ENCODE measurements around the gene ABCB7.
"Not testable (repeated sequence)": the region's sequence is repeated elsewhere in the genome, so short reads cannot be mapped to it uniquely, and the experiment has no call there.

ABCB7 gene

DNA sequence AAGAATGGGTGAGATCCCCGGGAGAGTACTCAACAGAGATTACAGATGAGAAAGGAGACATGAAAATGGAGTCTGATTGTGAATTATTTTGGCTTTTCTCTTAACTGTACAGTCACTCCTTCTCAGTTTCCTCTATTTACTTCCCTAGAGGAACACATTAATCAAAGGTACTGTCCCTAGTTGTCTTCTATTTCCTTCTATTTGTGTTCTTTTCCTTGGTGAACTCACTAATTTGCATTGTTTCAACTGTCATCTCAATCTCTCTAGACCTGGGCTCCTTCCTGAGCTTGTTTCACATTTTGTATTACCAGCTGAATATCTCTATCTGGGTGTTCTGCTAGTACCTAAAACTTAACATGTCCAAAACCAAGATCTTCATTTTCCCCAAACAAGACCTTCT, 59.8 kb downstream of the ABCB7 start:
- DNase-seq (ENCODE audit: low read depth): no peak

DNA sequence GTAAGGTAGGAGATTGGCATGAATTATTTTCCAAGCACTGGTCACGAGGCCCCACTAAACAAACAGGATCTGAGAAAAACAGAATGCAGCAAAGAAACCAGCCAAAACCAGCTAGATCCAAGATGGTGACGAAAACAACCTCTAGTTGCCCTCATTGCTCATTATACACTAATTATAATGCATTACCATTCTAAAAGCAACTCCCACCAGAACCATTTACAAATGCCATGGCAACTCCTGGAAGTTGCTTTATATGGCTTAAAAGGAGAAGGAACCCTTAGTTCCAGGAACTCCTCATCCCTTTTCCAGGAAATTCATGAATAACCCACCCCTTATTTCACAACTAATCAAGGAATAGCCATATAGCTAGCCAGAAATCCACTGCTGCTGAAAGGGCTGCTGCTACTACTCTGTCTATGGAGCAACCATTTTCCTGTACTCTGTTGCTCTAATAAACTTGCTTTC, 69.3 kb downstream of the ABCB7 start:
- DNase-seq (ENCODE audit: low read depth): no peak

DNA sequence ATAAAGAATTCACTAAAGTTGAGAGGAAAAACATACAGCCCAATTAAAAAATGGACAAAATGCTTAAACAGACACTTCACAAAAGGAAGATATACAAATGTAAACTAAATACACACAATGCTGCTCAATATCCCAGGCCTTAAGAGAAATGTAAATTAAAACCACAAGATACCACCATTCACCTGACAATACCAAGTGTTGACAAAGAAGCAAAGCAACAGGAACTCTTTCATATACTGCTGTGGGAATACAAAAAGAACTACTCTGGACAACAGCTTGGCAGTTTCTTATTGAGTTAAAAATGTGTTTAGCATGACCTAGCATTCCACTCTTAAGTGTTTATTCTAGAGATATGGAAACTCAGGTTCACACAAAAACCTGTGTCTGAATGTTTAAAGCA, 71.3 kb downstream of the ABCB7 start:
- no peak for DNase-seq (ENCODE audit: low read depth)

DNA sequence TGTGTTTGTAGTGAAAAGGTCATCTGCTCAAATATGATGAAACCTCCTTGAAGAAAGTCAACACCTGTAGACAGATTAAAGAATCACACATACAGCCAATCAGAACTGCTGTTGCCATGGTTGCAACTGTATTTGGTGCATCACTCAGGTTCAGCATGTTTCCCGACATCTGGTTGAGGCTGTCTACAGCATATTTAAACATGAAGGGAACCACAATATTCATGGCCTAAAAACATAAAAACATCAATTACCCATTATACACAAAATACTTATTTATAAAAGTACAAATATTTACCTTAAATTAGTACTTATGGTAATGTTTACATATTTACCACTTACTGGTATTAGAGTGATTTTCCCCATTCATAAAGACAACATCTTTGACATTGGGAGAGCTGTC, 79.7 kb downstream of the ABCB7 start:
- DNase-seq (ENCODE audit: low read depth): no peak

DNA sequence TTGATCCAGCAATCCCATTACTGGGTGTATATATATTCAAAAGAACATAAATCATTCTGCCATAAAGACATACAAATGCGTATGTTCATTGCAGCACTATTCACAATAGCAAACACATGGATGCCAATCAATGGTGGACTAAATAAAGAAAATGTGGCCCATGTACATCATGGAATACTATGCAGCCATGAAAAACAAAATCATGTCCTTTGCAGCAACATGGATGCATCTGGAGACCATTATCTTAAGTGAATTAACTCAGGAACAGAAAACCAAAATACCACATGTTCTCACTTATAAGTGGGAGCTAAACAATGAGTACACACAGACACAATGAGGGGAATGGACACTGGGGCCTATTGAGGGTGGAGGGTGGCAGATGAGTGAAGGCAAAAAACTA, 81.6 kb downstream of the ABCB7 start:
- DNase-seq (ENCODE audit: low read depth): no peak

DNA sequence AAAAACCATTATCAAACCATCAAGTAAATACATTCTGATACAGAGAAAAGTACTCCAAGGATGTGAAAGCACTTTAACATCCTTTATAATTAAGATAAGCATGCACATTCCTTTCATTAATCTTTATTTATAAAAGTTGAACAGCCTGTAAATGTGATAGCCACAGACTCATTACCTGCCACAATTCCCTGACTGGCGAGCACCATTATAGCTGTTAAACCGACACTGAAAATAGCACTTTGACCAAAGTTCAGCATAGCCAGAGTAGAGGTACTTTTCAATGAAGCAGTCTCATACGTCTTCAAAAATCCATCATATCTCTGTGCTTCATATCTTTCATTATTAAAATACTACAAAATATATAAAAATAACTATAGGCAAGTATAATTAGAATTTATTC, 84.7 kb downstream of the ABCB7 start:
- DNase-seq (ENCODE audit: low read depth): no peak

DNA sequence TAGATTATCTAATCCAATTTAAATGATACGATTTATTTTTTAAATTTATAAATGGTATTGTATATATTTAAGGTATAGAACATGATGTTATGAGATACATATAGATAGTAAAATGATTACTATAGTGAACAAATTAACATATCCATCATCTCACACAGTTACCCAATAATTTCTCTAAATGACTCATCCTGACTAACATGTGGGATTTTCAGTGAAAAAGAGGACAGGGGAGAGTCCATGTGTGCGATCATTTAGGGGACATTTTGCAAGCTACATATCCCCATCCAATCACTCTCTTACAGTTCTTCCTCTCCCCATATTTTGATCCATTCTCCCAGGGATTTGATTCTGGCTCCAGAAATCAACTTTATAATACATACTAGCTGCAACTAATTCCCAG, 88.2 kb downstream of the ABCB7 start:
- no peak for DNase-seq (ENCODE audit: low read depth)

DNA sequence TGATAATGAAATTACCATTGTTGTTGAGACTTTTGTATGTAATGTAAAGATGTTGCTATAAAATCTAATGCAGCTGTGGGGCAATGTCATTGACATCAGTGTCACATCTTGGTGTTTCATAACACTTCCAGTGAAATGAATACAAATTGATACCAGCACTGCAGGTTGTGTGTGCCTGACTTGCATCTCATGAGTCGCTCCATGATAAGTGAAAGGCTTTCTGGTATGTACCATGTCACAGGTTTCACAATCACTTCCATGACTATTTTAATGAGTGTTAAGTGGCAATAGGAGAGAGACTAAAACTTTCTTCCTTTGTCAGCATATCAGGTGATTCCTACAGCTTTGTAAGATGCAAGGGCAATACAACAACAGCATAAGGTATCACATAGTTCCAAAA, 94.4 kb downstream of the ABCB7 start:
- no peak for DNase-seq (ENCODE audit: low read depth)

DNA sequence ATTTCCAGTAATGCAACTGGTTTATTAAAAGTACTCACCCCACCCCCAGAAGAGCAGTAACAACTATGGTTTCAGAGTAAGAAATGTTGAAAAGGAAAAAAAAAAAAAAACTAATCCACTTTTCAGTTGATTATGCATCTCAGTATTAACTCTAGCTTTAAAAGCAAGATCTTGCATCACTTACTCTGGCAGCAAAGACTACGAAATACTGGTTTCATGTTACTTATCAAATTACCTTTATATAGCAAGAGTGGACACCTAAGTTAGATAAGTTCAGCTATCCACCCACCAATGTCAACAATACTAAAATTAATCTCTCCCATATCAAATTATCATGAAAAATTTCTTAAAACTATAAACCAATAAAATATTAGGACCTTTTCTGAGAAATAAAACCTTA, 105.0 kb downstream of the ABCB7 start:
- DNase-seq (ENCODE audit: low read depth): no peak

DNA sequence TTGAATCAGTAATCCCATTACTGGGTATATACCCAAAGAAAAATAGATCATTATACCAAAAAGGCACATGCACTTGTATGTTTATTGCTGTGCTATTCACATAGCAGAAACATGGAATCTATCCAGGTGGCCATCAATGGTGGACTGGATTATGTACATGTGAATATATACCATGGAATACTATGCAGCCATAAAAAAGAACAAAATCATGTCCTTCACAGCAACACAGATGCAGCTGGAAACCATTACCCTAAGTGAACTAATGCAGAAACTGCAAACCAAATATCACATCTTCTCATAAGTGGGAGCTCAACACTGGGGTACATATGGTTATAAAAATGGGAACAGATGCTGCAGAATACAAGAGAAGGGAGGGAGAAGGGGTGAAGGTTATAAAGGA, 110.7 kb downstream of the ABCB7 start:
- no peak for DNase-seq (ENCODE audit: low read depth)

DNA sequence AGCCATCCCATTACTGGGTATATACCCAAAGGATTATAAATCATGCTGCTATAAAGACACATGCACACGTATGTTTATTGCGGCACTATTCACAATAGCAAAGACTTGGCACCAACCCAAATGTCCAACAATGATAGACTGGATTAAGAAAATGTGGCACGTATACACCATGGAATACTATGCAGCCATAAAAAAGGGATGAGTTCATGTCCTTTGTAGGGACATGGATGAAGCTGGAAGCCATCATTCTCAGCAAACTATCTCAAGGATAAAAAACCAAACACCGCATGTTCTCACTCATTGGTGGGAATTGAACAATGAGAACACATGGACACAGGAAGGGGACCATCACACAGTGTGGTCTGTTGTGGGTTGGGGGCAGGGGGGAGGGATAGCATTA, 111.9 kb downstream of the ABCB7 start:
- not testable (repeated sequence) for DNase-seq (ENCODE audit: low read depth)

DNA sequence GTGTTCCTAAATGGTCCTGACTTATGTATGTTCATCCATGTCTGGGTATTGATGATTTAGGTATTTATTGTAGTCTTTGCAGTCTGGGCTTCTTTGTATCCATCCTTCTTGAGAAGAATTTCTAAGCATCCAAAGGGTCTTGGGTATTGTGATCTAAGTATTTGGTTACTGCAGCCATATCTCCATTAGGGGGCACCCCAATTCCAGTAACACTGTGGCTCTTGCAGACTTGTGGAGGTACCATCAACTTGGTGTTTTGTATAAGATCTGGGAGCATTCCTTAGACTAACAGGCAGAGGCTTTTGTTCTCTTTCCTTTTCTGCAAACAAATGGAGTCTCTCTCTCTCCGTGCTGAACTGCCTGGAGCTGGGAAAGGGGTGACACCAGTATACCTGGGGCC, 117.2 kb downstream of the ABCB7 start:
- DNase-seq (ENCODE audit: low read depth): no peak
